ENCODE results near the gene ZNF398.

DNA sequence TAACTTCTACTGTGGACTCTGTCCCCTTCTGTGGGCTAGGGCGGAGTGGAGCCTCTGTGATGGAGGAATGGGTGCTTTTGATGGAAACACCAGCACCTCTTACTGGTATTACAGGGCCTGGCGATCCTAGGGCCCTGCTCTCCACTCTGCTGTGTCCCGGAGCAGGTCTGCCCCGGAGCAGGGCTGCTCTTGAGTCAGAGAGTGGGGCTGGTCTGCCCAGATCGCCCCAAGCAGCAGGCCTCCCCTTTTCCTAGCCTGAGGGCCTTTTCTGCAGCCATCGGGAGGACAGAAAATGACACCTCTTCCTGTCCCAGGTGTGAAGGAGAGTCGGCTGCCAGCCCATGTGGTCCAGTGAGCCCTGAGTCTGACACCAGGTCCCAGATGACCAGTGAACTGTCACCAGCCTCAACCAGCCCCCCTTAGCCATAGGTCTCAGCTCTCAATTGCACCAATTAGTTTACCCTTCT, 49.5 kb downstream of the ZNF398 start:
- TF ChIP-seq, protein P1, sequence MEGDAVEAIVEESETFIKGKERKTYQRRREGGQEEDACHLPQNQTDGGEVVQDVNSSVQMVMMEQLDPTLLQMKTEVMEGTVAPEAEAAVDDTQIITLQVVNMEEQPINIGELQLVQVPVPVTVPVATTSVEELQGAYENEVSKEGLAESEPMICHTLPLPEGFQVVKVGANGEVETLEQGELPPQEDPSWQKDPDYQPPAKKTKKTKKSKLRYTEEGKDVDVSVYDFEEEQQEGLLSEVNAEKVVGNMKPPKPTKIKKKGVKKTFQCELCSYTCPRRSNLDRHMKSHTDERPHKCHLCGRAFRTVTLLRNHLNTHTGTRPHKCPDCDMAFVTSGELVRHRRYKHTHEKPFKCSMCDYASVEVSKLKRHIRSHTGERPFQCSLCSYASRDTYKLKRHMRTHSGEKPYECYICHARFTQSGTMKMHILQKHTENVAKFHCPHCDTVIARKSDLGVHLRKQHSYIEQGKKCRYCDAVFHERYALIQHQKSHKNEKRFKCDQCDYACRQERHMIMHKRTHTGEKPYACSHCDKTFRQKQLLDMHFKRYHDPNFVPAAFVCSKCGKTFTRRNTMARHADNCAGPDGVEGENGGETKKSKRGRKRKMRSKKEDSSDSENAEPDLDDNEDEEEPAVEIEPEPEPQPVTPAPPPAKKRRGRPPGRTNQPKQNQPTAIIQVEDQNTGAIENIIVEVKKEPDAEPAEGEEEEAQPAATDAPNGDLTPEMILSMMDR (IDR thresholded peaks at IDR 0.05): no peak
- no peak for TF ChIP-seq POLR2A (IDR thresholded peaks at IDR 0.05)
